Measurements from ENCODE around the gene ARRDC1.

DNA sequence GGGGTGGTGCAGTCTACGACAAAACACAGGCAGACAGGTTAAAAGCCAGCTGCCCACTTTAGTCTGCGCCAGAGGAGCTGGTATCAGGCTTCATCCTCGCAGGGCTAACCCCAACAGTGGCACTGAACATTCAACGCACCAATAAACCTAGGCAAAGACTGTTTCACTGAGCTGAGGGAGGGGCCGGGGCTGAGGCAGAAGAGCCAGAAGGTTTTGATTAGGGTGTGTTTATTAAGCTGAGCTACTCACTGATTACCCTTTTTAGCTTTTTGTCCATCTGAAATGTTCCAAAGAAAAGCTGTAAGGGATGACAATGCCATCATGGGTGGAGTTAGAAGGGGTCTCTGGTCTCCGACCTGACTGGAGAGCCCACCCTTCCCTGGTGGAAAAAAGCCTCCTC is 16.6 kb upstream of the ARRDC1 start:
- TF ChIP-seq, protein P1, sequence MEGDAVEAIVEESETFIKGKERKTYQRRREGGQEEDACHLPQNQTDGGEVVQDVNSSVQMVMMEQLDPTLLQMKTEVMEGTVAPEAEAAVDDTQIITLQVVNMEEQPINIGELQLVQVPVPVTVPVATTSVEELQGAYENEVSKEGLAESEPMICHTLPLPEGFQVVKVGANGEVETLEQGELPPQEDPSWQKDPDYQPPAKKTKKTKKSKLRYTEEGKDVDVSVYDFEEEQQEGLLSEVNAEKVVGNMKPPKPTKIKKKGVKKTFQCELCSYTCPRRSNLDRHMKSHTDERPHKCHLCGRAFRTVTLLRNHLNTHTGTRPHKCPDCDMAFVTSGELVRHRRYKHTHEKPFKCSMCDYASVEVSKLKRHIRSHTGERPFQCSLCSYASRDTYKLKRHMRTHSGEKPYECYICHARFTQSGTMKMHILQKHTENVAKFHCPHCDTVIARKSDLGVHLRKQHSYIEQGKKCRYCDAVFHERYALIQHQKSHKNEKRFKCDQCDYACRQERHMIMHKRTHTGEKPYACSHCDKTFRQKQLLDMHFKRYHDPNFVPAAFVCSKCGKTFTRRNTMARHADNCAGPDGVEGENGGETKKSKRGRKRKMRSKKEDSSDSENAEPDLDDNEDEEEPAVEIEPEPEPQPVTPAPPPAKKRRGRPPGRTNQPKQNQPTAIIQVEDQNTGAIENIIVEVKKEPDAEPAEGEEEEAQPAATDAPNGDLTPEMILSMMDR (IDR thresholded peaks at IDR 0.05) = no peak
- TF ChIP-seq POLR2AphosphoS5 (IDR thresholded peaks at IDR 0.05) = no peak
- TF ChIP-seq POLR2A (IDR thresholded peaks at IDR 0.05) = no peak
